Measurements from ENCODE around the gene ZNRD2. TPM values are rescaled to one million over a fixed set of nuclear protein-coding genes. Genes with fewer than 3 reads are reported as not detected.

Gene ZNRD2
- total RNA-seq, 1 donor from 2014 or later, result 40.9 TPM

DNA sequence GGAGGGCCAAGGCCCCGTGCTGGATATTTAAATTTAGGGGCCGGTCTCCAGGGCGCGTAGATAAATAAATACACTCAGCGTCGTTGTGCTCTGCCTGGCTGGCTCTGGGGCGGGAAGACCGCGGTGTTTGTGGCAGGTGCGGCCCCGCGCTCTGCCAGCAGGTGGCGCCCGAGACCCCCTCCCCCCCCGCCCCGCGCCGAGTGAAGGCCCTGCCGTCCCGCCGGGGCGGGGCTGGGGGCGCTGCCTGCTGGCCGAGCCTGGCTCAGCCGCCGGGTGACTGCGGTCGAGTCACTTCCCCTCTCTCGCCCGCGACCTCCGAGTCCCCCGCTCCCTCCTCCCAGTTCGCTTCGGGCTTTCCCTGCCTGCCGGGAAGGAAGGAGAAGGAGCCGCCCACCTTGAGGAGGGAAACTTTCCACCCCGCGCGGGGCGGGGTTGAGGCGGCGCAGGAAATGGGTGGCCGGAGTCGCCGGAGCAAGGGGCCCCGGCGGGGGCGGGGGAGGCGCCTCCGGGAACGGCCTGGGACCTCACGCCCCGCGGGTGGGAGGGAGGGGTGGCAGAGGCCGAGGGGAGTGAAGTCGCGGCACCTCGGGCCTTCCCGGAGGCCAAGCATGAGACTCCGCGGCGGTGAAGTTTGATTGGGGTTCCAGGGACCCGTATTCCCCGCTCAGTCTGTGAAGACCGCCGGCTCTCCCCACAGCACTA, 4.0 kb downstream of the ZNRD2 start:
- POLR2A ChIA-PET, result interaction anchor here (1.5 to 5.7 kb wide), 9 partner anchors 15 to 76 kb away, joined by 4 to 239 read pairs (median 30); partner anchors contain the start of genes KCNK7, MALAT1, MAP3K11 and PCNX3
- Mint-ChIP-seq H3K4me1 (peaks cover 75% of the 10 kb centered on the region), H3K4me3 (peak overlapping the region; percentile 91), H3K27me3 (no peaks in the 10 kb centered on the region), H3K27ac (peak overlapping the region; percentile 93), H3K9me3 (no peaks in the 10 kb centered on the region), H3K36me3 (ENCODE audit: low read depth) (peaks cover 25% of the 10 kb centered on the region)
- intact Hi-C loops (cut with micrococcal nuclease), result loop anchor here (1.0 to 5.0 kb wide), 8 partner anchors 14 to 547 kb away; partner anchors contain the start of genes CFL1, PCNX3, SNX15 and SYVN1
- ATAC-seq (ENCODE audit: low read depth) (peak; percentile 26), DNase-seq (peak; percentile 87)
- CTCF ChIA-PET, result interaction anchor here (0.9 to 5.1 kb wide), 5 partner anchors 12 to 34 kb away, joined by 3 to 67 read pairs (median 5); partner anchors contain the start of gene KCNK7
- TF ChIP-seq, protein P1, sequence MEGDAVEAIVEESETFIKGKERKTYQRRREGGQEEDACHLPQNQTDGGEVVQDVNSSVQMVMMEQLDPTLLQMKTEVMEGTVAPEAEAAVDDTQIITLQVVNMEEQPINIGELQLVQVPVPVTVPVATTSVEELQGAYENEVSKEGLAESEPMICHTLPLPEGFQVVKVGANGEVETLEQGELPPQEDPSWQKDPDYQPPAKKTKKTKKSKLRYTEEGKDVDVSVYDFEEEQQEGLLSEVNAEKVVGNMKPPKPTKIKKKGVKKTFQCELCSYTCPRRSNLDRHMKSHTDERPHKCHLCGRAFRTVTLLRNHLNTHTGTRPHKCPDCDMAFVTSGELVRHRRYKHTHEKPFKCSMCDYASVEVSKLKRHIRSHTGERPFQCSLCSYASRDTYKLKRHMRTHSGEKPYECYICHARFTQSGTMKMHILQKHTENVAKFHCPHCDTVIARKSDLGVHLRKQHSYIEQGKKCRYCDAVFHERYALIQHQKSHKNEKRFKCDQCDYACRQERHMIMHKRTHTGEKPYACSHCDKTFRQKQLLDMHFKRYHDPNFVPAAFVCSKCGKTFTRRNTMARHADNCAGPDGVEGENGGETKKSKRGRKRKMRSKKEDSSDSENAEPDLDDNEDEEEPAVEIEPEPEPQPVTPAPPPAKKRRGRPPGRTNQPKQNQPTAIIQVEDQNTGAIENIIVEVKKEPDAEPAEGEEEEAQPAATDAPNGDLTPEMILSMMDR (IDR thresholded peaks at IDR 0.05), result peak; percentile 84

DNA sequence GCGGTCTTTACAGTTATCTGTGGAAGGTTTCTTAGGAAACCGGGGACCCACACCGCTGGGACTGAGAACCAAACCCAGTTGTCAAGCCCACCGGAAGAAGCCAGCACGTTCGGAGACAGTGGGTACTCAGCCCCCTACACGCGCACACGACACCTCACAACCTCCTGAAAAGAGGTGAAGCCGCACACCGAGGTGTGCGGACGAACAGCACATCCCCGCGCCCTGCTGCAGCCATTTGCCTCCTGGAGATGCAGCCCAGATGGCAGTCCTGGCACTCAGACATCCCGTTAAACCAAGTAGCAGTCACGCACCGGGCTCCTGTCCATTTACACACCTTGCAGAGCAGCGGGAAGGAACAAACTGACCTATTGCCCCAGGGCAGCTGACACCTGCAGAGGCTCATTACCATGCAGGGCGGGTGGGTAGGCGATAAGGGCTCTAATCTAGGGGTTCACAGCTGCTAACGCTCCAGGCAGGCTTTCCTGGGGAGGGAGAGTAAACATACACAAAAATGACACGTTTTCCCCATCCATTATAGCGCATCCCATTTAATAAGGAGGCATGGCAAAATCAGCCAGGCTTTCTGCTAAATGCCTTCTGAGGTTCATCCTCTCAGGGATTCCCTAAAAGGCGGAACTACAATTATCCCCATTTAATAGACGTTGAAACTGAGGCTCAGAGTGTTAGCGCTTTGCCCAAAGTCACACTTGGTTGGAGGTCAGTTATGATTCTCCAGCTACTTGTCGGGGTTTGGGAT, 4.7 kb downstream of the ZNRD2 start:
- intact Hi-C loops (cut with micrococcal nuclease), result loop anchor here (1.0 to 5.0 kb wide), 8 partner anchors 13 to 548 kb away; partner anchors contain the start of genes CFL1, PCNX3, SNX15 and SYVN1
- H3K4me1 Mint-ChIP-seq, result peaks cover 70% of the 10 kb centered on the region
- H3K27me3 Mint-ChIP-seq, result no peaks in the 10 kb centered on the region
- no peaks in the 10 kb centered on the region for H3K9me3 Mint-ChIP-seq
- CTCF ChIA-PET, result interaction anchor here (0.7 to 3.6 kb wide), 6 partner anchors 12 to 40 kb away, joined by 3 to 45 read pairs (median 4); no protein-coding TSS in a partner anchor
- peak overlapping the region; percentile 93 for H3K27ac Mint-ChIP-seq
- TF ChIP-seq, protein P1 (IDR thresholded peaks at IDR 0.05), result no peak
- DNase-seq (peak; percentile 47), ATAC-seq (ENCODE audit: low read depth) (no peak)
- peak overlapping the region; percentile 91 for H3K4me3 Mint-ChIP-seq
- H3K36me3 Mint-ChIP-seq (ENCODE audit: low read depth), result peaks cover 31% of the 10 kb centered on the region
- POLR2A ChIA-PET, result interaction anchor here (0.6 to 4.4 kb wide), 12 partner anchors 15 to 443 kb away, joined by 3 to 239 read pairs (median 8); partner anchors contain the start of genes KCNK7, MALAT1, MAP3K11 and PCNX3

DNA sequence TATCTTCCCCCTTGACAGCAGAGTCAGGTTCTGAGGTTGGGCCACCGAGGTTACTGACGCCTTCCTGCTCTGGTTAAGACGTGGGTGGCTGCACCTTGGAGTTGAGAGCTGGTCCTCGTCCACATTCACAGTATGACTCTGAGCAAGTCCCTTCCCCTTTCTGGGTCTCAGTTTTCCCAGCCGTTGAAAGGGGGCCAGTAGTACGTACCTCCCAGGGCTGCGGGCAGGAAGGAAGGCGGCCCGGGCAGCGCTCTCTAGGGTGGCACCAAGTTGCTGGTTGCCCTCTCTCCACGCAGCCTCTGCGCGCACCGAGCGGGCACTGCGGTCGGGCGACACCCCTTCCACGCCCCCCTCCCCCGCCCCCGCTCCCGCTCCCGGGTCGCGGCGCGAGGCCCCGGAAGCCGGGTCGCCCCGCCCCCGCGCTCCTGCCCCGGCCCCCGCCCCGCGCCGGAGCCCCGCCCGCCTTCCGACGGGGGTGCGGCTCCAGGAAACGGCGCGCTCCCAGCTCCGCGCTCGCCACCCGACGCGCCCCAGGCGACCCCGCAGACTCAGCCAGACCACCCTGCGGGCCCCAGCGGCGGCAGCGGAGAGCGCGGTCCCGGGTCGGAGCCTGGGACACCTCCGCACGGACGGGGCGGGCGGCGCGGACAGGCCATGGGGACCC, 5.4 kb downstream of the ZNRD2 start, which contains the start of gene EHBP1L1:
EHBP1L1 (plus strand) TSS at position 486 of the 664 bp plus-strand sequence. CDS start 250 bp downstream, outside the sequence.
- intact Hi-C loops (cut with micrococcal nuclease), result loop anchor here (2.0 kb wide), 1 partner anchor 135 kb away; no protein-coding TSS in a partner anchor
- DNase-seq (peak; percentile 76), ATAC-seq (ENCODE audit: low read depth) (peak; percentile 22)
- peaks cover 64% of the 10 kb centered on the region for H3K4me1 Mint-ChIP-seq
- TF ChIP-seq, protein P1 (IDR thresholded peaks at IDR 0.05), result no peak
- H3K27me3 Mint-ChIP-seq, result no peaks in the 10 kb centered on the region
- H3K4me3 Mint-ChIP-seq, result peak within 1 kb of the TSS; percentile 91
- H3K27ac Mint-ChIP-seq, result peak within 1 kb of the TSS; percentile 93
- ChIA-PET POLR2A (interaction anchor here (0.5 to 4.4 kb wide), 19 partner anchors 15 to 804 kb away, joined by 3 to 239 read pairs (median 4); partner anchors contain the start of genes KCNK7, MALAT1, MAP3K11 and PCNX3), CTCF (interaction anchor here (0.7 to 3.6 kb wide), 7 partner anchors 11 to 39 kb away, joined by 3 to 45 read pairs (median 4); no protein-coding TSS in a partner anchor)
- H3K9me3 Mint-ChIP-seq, result no peaks in the 10 kb centered on the region
- peaks cover 32% of the 10 kb centered on the region for H3K36me3 Mint-ChIP-seq (ENCODE audit: low read depth)

DNA sequence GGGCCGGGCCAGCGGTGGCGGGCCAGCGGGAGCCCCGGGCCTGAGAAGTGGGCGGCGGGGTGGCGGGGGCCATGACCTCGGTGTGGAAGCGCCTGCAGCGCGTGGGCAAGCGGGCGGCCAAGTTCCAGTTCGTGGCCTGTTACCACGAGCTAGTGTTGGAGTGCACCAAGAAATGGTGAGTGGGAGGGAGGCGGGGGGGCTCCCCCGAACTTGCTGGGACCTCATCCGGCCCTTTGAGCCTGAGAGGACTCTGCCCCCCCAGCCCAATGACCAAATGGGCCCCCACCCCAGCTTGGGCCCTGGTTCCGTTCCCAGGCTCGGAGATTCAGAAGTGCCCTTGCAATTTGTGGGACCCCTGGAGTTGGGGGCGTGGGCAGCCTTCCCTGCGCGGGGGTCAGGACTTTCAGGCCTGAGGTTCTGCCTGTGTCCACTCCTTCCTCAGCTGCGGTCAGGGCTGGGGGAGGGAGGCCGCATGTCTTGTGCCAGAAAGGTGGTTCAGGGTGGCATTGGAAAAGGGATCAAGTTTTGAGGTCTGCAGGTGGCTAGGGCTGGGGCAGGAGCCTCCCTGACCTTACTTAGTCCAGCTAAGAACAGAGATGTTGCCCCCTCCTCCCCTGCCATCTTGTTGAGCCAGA, 6.1 kb downstream of the ZNRD2 start:
- ChIA-PET CTCF (interaction anchor here (0.8 to 3.6 kb wide), 4 partner anchors 10 to 25 kb away, joined by 3 to 45 read pairs (median 18); no protein-coding TSS in a partner anchor), POLR2A (interaction anchor here (0.5 to 4.4 kb wide), 24 partner anchors 14 to 1278 kb away, joined by 3 to 239 read pairs (median 4); partner anchors contain the start of genes KCNK7, MALAT1, MAP3K11 and PCNX3)
- ATAC-seq (ENCODE audit: low read depth) (no peak), DNase-seq (no peak)
- Mint-ChIP-seq H3K27me3 (no peaks in the 10 kb centered on the region), H3K4me1 (peaks cover 57% of the 10 kb centered on the region), H3K9me3 (no peaks in the 10 kb centered on the region), H3K4me3 (peak overlapping the region; percentile 87), H3K36me3 (ENCODE audit: low read depth) (peaks cover 36% of the 10 kb centered on the region), H3K27ac (peak overlapping the region; percentile 89)
- TF ChIP-seq, protein P1 (IDR thresholded peaks at IDR 0.05), result no peak
- intact Hi-C loops (cut with micrococcal nuclease), result no loop called here
